IMR-90 (cell line): ENCODE data around the gene ADCY2. TPM values are rescaled to one million over a fixed set of nuclear protein-coding genes. Genes with fewer than 3 reads are reported as not detected.

ENCODE experiments used
- ATAC-seq: fragments of 200-7000 bp; cut with Tn5 transposase; 2 replicates; pipeline ENCODE4 v1.9.1; 2020; ENCODE audit warnings: low read depth, mild to moderate bottlenecking, moderate library complexity
- BruUV-seq: library from RNA; stranded (reverse); fragments of 400-500 nt; replicated peaks from 2 replicates; lab custom pipeline; 2021; lab: Mats Ljungman, UMichigan
- CTCF ChIA-PET: fragments of 300-600 bp; formaldehyde crosslinking; extraction: SDS; loops from one replicate; lab custom pipeline; 2021; ENCODE audit warnings: antibody characterized with exemption; lab: Yijun Ruan, JAX
- POLR2A ChIA-PET: fragments of 300-600 bp; sonication (Branson Sonifier 250); formaldehyde crosslinking; loops from one replicate; lab custom pipeline; 2022; ENCODE audit warnings: antibody characterized with exemption; ENCODE audit not compliant: unreplicated experiment; lab: Charles Lee
- DNase-seq: peaks from one replicate; pipeline ENCODE4 v3.0.0; 2013
- H2AFZ ChIP-seq: replicated peaks from 2 replicates; pipeline ENCODE3; 2013; ENCODE audit warnings: low read length, mild to moderate bottlenecking; ENCODE audit not compliant: poor library complexity
- H2AK5ac ChIP-seq: 2 replicates; pipeline ENCODE4 v1.6.1; 2013; ENCODE audit warnings: low read depth, low read length, inconsistent platforms
- H2AK9ac ChIP-seq: replicated peaks from 2 replicates; pipeline ENCODE3; 2013; ENCODE audit warnings: mild to moderate bottlenecking, low read depth, low read length, moderate library complexity; ENCODE audit not compliant: poor library complexity
- H2BK120ac ChIP-seq: 2 replicates; pipeline ENCODE4 v1.6.1; 2013; ENCODE audit warnings: low read depth, low read length, inconsistent platforms
- H2BK15ac ChIP-seq: 3 replicates; pipeline ENCODE4 v1.6.1; 2013; ENCODE audit warnings: low read depth, low read length, inconsistent platforms
- H2BK20ac ChIP-seq: 2 replicates; pipeline ENCODE4 v1.6.1; 2013; ENCODE audit warnings: low read depth, mild to moderate bottlenecking, inconsistent platforms, low read length, moderate library complexity
- H2BK5ac ChIP-seq: 2 replicates; pipeline ENCODE4 v1.6.1; 2013; ENCODE audit warnings: mild to moderate bottlenecking, low read depth, low read length, inconsistent platforms; ENCODE audit not compliant: poor library complexity, severe bottlenecking
- H3K14ac ChIP-seq: replicated peaks from 2 replicates; pipeline ENCODE4 v1.6.1; 2013; ENCODE audit warnings: low read depth, low read length, inconsistent platforms
- H3K18ac ChIP-seq: 2 replicates; pipeline ENCODE4 v1.6.1; 2013; ENCODE audit warnings: low read depth, low read length, control low read depth
- H3K23ac ChIP-seq: 2 replicates; pipeline ENCODE4 v1.6.1; 2013; ENCODE audit warnings: low read depth, low read length, inconsistent platforms
- H3K27ac ChIP-seq: 2 replicates; pipeline ENCODE4 v1.5.1; 2013; ENCODE audit warnings: mild to moderate bottlenecking, control low read depth, low read length; ENCODE audit not compliant: insufficient read depth
- H3K27me3 ChIP-seq: 2 replicates; pipeline ENCODE4 v1.6.1; 2013; ENCODE audit warnings: low read length; ENCODE audit not compliant: control insufficient read depth, insufficient read depth
- H3K36me3 ChIP-seq: 2 replicates; pipeline ENCODE4 v1.6.1; 2013; ENCODE audit warnings: low read length, mixed read lengths; ENCODE audit not compliant: control insufficient read depth, insufficient read depth
- H3K4ac ChIP-seq: 2 replicates; pipeline ENCODE4 v1.6.1; 2013; ENCODE audit warnings: low read depth, low read length, inconsistent platforms
- H3K4me1 ChIP-seq: 2 replicates; pipeline ENCODE4 v1.6.1; 2013; ENCODE audit warnings: low read length, mixed read lengths; ENCODE audit not compliant: control insufficient read depth, insufficient read depth
- H3K4me2 ChIP-seq: 2 replicates; pipeline ENCODE4 v1.6.1; 2013; ENCODE audit warnings: low read depth, mild to moderate bottlenecking, control low read depth, low read length, moderate library complexity
- H3K4me3 ChIP-seq: 2 replicates; pipeline ENCODE4 v1.5.1; 2013; ENCODE audit warnings: low read depth, mild to moderate bottlenecking, control low read depth, low read length, moderate library complexity; ENCODE audit not compliant: insufficient read depth
- H3K56ac ChIP-seq: 2 replicates; pipeline ENCODE4 v1.6.1; 2013; ENCODE audit warnings: low read length, inconsistent platforms; ENCODE audit not compliant: insufficient read depth; ENCODE audit errors: extremely low read depth
- H3K79me1 ChIP-seq, 2 experiments: 2 replicates each; pipeline ENCODE4 v1.6.1; 2013; ENCODE audit warnings: low read length in 2 of 2, inconsistent platforms in 1 of 2, low read depth in 1 of 2
- H3K9ac ChIP-seq: 2 replicates; pipeline ENCODE4 v1.6.1; 2013; ENCODE audit warnings: low read depth, low read length, control low read depth
- H3K9me1 ChIP-seq: 2 replicates; pipeline ENCODE4 v1.6.1; 2013; ENCODE audit warnings: low read length, inconsistent platforms; ENCODE audit not compliant: insufficient read depth
- H3K9me3 ChIP-seq: 2 replicates; pipeline ENCODE4 v1.6.1; 2013; ENCODE audit warnings: low read length; ENCODE audit not compliant: control insufficient read depth, insufficient read depth
- H4K20me1 ChIP-seq: 2 replicates; pipeline ENCODE4 v1.6.1; 2013; ENCODE audit warnings: low read length, inconsistent platforms; ENCODE audit not compliant: insufficient read depth
- H4K5ac ChIP-seq: 2 replicates; pipeline ENCODE4 v1.6.1; 2013; ENCODE audit warnings: mild to moderate bottlenecking, low read depth, low read length, control low read depth
- H4K8ac ChIP-seq, 2 experiments: 2 replicates each; pipeline ENCODE4 v1.6.1; 2013; ENCODE audit warnings: low read depth in 2 of 2, low read length in 2 of 2, control low read depth in 1 of 2, inconsistent platforms in 1 of 2
- H4K91ac ChIP-seq: 2 replicates; pipeline ENCODE4 v1.6.1; 2013; ENCODE audit warnings: low read depth, low read length, inconsistent platforms; ENCODE audit not compliant: insufficient read depth
- BHLHE40 ChIP-seq: fragments of 150-350 bp; IDR thresholded peaks from 2 replicates; pipeline ENCODE4 v1.6.1; 2016; ENCODE audit warnings: mild to moderate bottlenecking, low read depth, low read length
- CHD1 ChIP-seq: IDR thresholded peaks from 2 replicates; pipeline ENCODE4 v1.6.1; 2012; ENCODE audit warnings: low read depth, low read length, improper control_type of control experiment
- FOS ChIP-seq: fragments of 150-350 bp; IDR thresholded peaks from 2 replicates; pipeline ENCODE4 v1.6.1; 2016; ENCODE audit warnings: low read depth, low read length
- MAFK ChIP-seq: IDR thresholded peaks from 2 replicates; pipeline ENCODE4 v1.6.1; 2012; ENCODE audit warnings: low read depth, low read length, improper control_type of control experiment
- MXI1 ChIP-seq: IDR thresholded peaks from 2 replicates; pipeline ENCODE4 v1.6.1; 2012; ENCODE audit warnings: low read depth, mild to moderate bottlenecking, low read length, moderate library complexity, borderline replicate concordance
- POLR2A ChIP-seq: IDR thresholded peaks from 2 replicates; pipeline ENCODE4 v1.6.1; 2012; ENCODE audit warnings: mild to moderate bottlenecking, low read depth, low read length
- RFX5 ChIP-seq: IDR thresholded peaks from 2 replicates; pipeline ENCODE4 v1.8.0; 2012; ENCODE audit warnings: low read depth, mild to moderate bottlenecking, low read length, moderate library complexity
- SMC3 ChIP-seq: fragments of 150-350 bp; IDR thresholded peaks from 2 replicates; pipeline ENCODE4 v1.6.1; 2016; ENCODE audit warnings: low read depth, mild to moderate bottlenecking, antibody characterized with exemption, low read length, moderate library complexity
- WGBS, 2 experiments: methylation state at CpG; one replicate each; pipeline versions ENCODE4 v1.1.5 to v1.1.7; 2013; ENCODE audit warnings: missing lambda C conversion rate in 2 of 2; ENCODE audit not compliant: insufficient read length in 1 of 2; ENCODE audit errors: extremely low coverage in 2 of 2; 5-methylcytosine and 5-hydroxymethylcytosine counted together
- dilution Hi-C: fragments of 300-500 bp; cut with HindIII; formaldehyde crosslinking; loops from one replicate; pipeline ENCODE4 v1.14.3; 2018; ENCODE audit warnings: low sequenced_read_pairs; ENCODE audit not compliant: unreplicated experiment
- in situ Hi-C: fragments of 300-500 bp; cut with MboI; formaldehyde crosslinking; loops from 3 replicates; pipeline ENCODE4 v1.14.3; 2019; ENCODE audit warnings: low sequenced_read_pairs, inconsistent platforms, mixed read lengths
- intact Hi-C: fragments of 100-400 bp; cut with micrococcal nuclease; formaldehyde crosslinking; loops from 2 replicates; pipeline ENCODE4 v1.10.0; 2022
- polyA plus RNA-seq, 3 experiments: library from polyadenylated mRNA; depleted of rRNA; stranded (reverse); fragments of >200 nt; gene quantifications; 2 replicates each; pipeline ENCODE4 v1.2.3, GENCODE V29; 2012; ENCODE audit warnings: low replicate concordance in 1 of 3
- total RNA-seq: library from RNA; depleted of rRNA; stranded (reverse); fragments of >200 nt; gene quantifications from 2 replicates; pipeline ENCODE4 v1.2.3, GENCODE V29; 2012
- TF ChIP-seq, protein P1 (sequence below): fragments of 150-350 bp; IDR thresholded peaks from 2 replicates; pipeline ENCODE4 v1.6.1; 2016; ENCODE audit warnings: low read depth, mild to moderate bottlenecking, low read length, moderate library complexity, borderline replicate concordance
- TF ChIP-seq, protein P2 (sequence below): conservative IDR thresholded peaks from 2 replicates; pipeline ENCODE4 v1.5.1; 2012; ENCODE audit warnings: mild to moderate bottlenecking, low read depth, low read length, improper control_type of control experiment

ADCY2 gene
- total and polyA plus RNA-seq, 2 of the 4 experiments (the other 2 are of a cell fraction) = not detected

DNA sequence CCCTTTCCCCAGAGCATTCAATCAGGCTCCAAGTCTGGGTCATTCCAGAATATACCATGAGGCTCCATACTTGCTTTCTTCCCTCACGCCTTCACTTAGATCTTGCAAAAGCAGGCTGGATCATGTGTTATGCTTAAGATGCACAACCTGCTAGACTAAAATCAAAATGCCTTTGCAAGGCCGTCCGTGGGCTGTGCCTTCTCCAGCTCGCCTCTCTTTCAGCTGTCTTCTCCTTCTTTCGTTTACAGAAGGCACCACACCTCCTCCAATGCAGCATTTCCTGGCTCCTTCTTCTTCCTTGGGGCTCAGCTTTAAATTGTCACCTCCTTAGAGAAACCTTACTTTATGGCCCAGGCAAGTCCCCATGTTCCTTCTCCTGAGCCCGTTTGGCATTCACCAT, 150.6 kb downstream of the ADCY2 start:
- dilution Hi-C loops = no loop called here
- WGBS, 2 experiments = 50% methylated on average over 1 of the region's 6 CpGs; no CpG with 5 or more reads in 1 of the 2 experiments

More for the DNA sequence above, 150.6 kb downstream of the ADCY2 start:
- Histone ChIP-seq H4K8ac (no peak overlapping the region), H2BK15ac (no peak overlapping the region), H3K14ac (no peak overlapping the region), H3K56ac (no peak overlapping the region), H3K4ac (no peak overlapping the region), H4K20me1 (no peaks in the 10 kb centered on the region), H3K18ac (no peak overlapping the region), H3K9me3 (peaks cover 26% of the 10 kb centered on the region), H3K79me1 (no peaks in the 10 kb centered on the region), H3K23ac (no peak overlapping the region), H2AK5ac (no peak overlapping the region), H3K36me3 (no peaks in the 10 kb centered on the region), H2BK20ac (no peak overlapping the region), H3K27ac (no peak overlapping the region), H2AFZ (no peak overlapping the region), H3K9me1 (no peaks in the 10 kb centered on the region), H2BK5ac (no peak overlapping the region), H4K5ac (no peak overlapping the region), H3K4me1 (no peaks in the 10 kb centered on the region), H3K27me3 (no peaks in the 10 kb centered on the region), H3K4me3 (no peak overlapping the region), H4K91ac (no peak overlapping the region), H3K4me2 (no peak overlapping the region), H2AK9ac (no peak overlapping the region), H2BK120ac (no peak overlapping the region), H3K9ac (no peak overlapping the region)
- CTCF ChIA-PET = no interaction called here
- no TSS peak for BruUV-seq
- intact Hi-C loops (no loop called here), in situ Hi-C loops (no loop called here)
- DNase-seq (no peak), ATAC-seq (no peak)
- POLR2A ChIA-PET = no interaction called here
- TF ChIP-seq BHLHE40 (no peak), RFX5 (no peak), FOS (no peak), POLR2A (no peak), SMC3 (no peak), MXI1 (no peak), CHD1 (no peak), MAFK (no peak)
- TF ChIP-seq, protein P1, sequence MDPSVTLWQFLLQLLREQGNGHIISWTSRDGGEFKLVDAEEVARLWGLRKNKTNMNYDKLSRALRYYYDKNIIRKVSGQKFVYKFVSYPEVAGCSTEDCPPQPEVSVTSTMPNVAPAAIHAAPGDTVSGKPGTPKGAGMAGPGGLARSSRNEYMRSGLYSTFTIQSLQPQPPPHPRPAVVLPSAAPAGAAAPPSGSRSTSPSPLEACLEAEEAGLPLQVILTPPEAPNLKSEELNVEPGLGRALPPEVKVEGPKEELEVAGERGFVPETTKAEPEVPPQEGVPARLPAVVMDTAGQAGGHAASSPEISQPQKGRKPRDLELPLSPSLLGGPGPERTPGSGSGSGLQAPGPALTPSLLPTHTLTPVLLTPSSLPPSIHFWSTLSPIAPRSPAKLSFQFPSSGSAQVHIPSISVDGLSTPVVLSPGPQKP = no peak
- TF ChIP-seq, protein P2, sequence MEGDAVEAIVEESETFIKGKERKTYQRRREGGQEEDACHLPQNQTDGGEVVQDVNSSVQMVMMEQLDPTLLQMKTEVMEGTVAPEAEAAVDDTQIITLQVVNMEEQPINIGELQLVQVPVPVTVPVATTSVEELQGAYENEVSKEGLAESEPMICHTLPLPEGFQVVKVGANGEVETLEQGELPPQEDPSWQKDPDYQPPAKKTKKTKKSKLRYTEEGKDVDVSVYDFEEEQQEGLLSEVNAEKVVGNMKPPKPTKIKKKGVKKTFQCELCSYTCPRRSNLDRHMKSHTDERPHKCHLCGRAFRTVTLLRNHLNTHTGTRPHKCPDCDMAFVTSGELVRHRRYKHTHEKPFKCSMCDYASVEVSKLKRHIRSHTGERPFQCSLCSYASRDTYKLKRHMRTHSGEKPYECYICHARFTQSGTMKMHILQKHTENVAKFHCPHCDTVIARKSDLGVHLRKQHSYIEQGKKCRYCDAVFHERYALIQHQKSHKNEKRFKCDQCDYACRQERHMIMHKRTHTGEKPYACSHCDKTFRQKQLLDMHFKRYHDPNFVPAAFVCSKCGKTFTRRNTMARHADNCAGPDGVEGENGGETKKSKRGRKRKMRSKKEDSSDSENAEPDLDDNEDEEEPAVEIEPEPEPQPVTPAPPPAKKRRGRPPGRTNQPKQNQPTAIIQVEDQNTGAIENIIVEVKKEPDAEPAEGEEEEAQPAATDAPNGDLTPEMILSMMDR = no peak
